Smooth muscle cell (in vitro differentiated cells): ENCODE data around the gene DZIP1. TPM values are rescaled to one million over a fixed set of nuclear protein-coding genes. Genes with fewer than 3 reads are reported as not detected.

ENCODE experiments used
- DNase-seq: peaks from one replicate; lab custom pipeline; 2025; ENCODE audit not compliant: unreplicated experiment; lab: John Stamatoyannopoulos, UW
- H2AFZ ChIP-seq: fragments of 200-600 bp; sonication (generic); 2 replicates; pipeline ENCODE4 v1.6.0; 2016; ENCODE audit warnings: antibody characterized with exemption, low read depth, mild to moderate bottlenecking
- H3F3A ChIP-seq: fragments of 200-600 bp; sonication (generic); 2 replicates; pipeline ENCODE4 v1.6.0; 2017; ENCODE audit warnings: antibody characterized with exemption, low read depth
- H3K27ac ChIP-seq: fragments of 200-600 bp; sonication (generic); 2 replicates; pipeline ENCODE4 v1.5.1; 2016; ENCODE audit warnings: low read depth, mild to moderate bottlenecking
- H3K27me3 ChIP-seq: fragments of 200-600 bp; sonication (generic); 2 replicates; pipeline ENCODE4 v1.6.1; 2016; ENCODE audit warnings: low read depth, mild to moderate bottlenecking
- H3K36me3 ChIP-seq: fragments of 200-600 bp; sonication (generic); 2 replicates; pipeline ENCODE4 v1.5.1; 2016; ENCODE audit warnings: low read depth
- H3K4me1 ChIP-seq: fragments of 200-600 bp; sonication (generic); 2 replicates; pipeline ENCODE4 v1.5.1; 2016; ENCODE audit warnings: low read depth
- H3K4me2 ChIP-seq: fragments of 200-600 bp; sonication (generic); 2 replicates; pipeline ENCODE4 v1.6.0; 2016; ENCODE audit warnings: mild to moderate bottlenecking
- H3K4me3 ChIP-seq: fragments of 200-600 bp; sonication (generic); 2 replicates; pipeline ENCODE4 v1.5.1; 2016; ENCODE audit warnings: mild to moderate bottlenecking
- H3K79me2 ChIP-seq: fragments of 200-600 bp; sonication (generic); 2 replicates; pipeline ENCODE4 v1.6.0; 2016; ENCODE audit warnings: low read depth, mild to moderate bottlenecking
- H3K9ac ChIP-seq: fragments of 200-600 bp; sonication (generic); 2 replicates; pipeline ENCODE4 v1.6.0; 2016; ENCODE audit warnings: low read depth
- H3K9me3 ChIP-seq: fragments of 200-600 bp; sonication (generic); replicated peaks from 2 replicates; pipeline ENCODE4 v1.5.1; 2016; ENCODE audit warnings: low read depth
- H4K20me1 ChIP-seq: fragments of 200-600 bp; sonication (generic); 2 replicates; pipeline ENCODE4 v1.6.0; 2016; ENCODE audit warnings: low read depth
- CTCF ChIP-seq: fragments of 200-600 bp; sonication (generic); IDR thresholded peaks from 2 replicates; pipeline ENCODE4 v1.5.1; 2017; ENCODE audit warnings: borderline replicate concordance, mild to moderate bottlenecking, antibody characterized with exemption; ENCODE audit not compliant: insufficient read depth, poor library complexity, severe bottlenecking
- WGBS: methylation state at CpG from one replicate; pipeline ENCODE4 v1.1.7; 2016; ENCODE audit warnings: low lambda C conversion rate; 5-methylcytosine and 5-hydroxymethylcytosine counted together
- polyA plus RNA-seq: library from polyadenylated mRNA; unstranded; fragments of >200 nt; fragmentation: Nextera tagmentation; extraction: Ambion mirVana; gene quantifications from 2 replicates; pipeline ENCODE4 v1.2.1, GENCODE V29; 2016
- total RNA-seq: library from RNA; depleted of rRNA; stranded (reverse); fragments of >200 nt; gene quantifications from 2 replicates; pipeline ENCODE4 v1.2.3, GENCODE V29; 2014

Gene DZIP1
- total and polyA plus RNA-seq, 2 experiments from 2014 or later = 15.2 to 23.6 TPM

- Histone ChIP-seq H3K9me3 (no peaks in the 10 kb centered on the region), H2AFZ (no peak overlapping the region), H3K4me3 (no peak overlapping the region), H3K27ac (no peak overlapping the region), H3K79me2 (no peaks in the 10 kb centered on the region), H3K4me1 (no peaks in the 10 kb centered on the region), H3K27me3 (peaks cover 16% of the 10 kb centered on the region), H3K9ac (no peak overlapping the region), H3F3A (no peaks in the 10 kb centered on the region), H3K36me3 (no peaks in the 10 kb centered on the region), H3K4me2 (no peak overlapping the region), H4K20me1 (no peaks in the 10 kb centered on the region)
- no peak for DNase-seq
- WGBS = 96% methylated on average over 8 of the region's 8 CpGs
- no peak for TF ChIP-seq CTCF
Observed at GRCh38 chr13:95541911-95542474, 102.5 kb downstream of the DZIP1 start.

GRCh38 chr13:95541308-95541707 lies 103.2 kb downstream of the DZIP1 start:
- Histone ChIP-seq H3K27ac (no peak overlapping the region), H2AFZ (no peak overlapping the region), H3F3A (no peaks in the 10 kb centered on the region), H3K4me1 (no peaks in the 10 kb centered on the region), H3K79me2 (no peaks in the 10 kb centered on the region), H3K9ac (no peak overlapping the region), H3K4me2 (no peak overlapping the region), H3K36me3 (no peaks in the 10 kb centered on the region), H3K9me3 (no peaks in the 10 kb centered on the region), H3K4me3 (no peak overlapping the region), H3K27me3 (peaks cover 10% of the 10 kb centered on the region), H4K20me1 (no peaks in the 10 kb centered on the region)
- no peak for DNase-seq
- WGBS = 69% methylated on average over 2 of the region's 2 CpGs
- no peak for TF ChIP-seq CTCF

- DNase-seq = no peak
- no peaks in the 10 kb centered on the region for H3F3A ChIP-seq
- no peak overlapping the region for H3K4me2 ChIP-seq
- 67% methylated on average over 6 of the region's 6 CpGs for WGBS
- H3K9me3 ChIP-seq = no peaks in the 10 kb centered on the region
- H3K27ac ChIP-seq = no peak overlapping the region
- H4K20me1 ChIP-seq = no peaks in the 10 kb centered on the region
- H3K27me3 ChIP-seq = peaks cover 6% of the 10 kb centered on the region
- TF ChIP-seq CTCF = no peak
- H3K4me1 ChIP-seq = no peaks in the 10 kb centered on the region
- no peaks in the 10 kb centered on the region for H3K36me3 ChIP-seq
- no peaks in the 10 kb centered on the region for H3K79me2 ChIP-seq
- H2AFZ ChIP-seq = no peak overlapping the region
- H3K4me3 ChIP-seq = no peak overlapping the region
- H3K9ac ChIP-seq = no peak overlapping the region
Observed at GRCh38 chr13:95540888-95541287, 103.6 kb downstream of the DZIP1 start.

- Histone ChIP-seq H2AFZ (no peak overlapping the region), H3K27ac (no peak overlapping the region), H3K9me3 (no peaks in the 10 kb centered on the region), H3K9ac (no peak overlapping the region), H3K4me3 (no peak overlapping the region), H4K20me1 (no peaks in the 10 kb centered on the region), H3K4me2 (no peak overlapping the region), H3K4me1 (no peaks in the 10 kb centered on the region), H3K36me3 (no peaks in the 10 kb centered on the region), H3K79me2 (no peaks in the 10 kb centered on the region), H3K27me3 (no peaks in the 10 kb centered on the region), H3F3A (no peaks in the 10 kb centered on the region)
- peak; percentile 53 for TF ChIP-seq CTCF
- WGBS = 45% methylated on average over 6 of the region's 6 CpGs
- no peak for DNase-seq
Observed at GRCh38 chr13:95536632-95537241, 107.8 kb downstream of the DZIP1 start.
